GM12878 (cell line): Measurements from ENCODE around the gene GSE1. TPM values are rescaled to one million over a fixed set of nuclear protein-coding genes. Genes with fewer than 3 reads are reported as not detected.

ENCODE experiments used
- ASH2L ChIP-seq: fragments of 300-600, 200-600 bp; sonication (generic); IDR thresholded peaks from 2 replicates; pipeline ENCODE4 v1.6.1; 2017; ENCODE audit warnings: low read depth, mild to moderate bottlenecking, borderline replicate concordance
- ATF2 ChIP-seq: IDR thresholded peaks from 2 replicates; pipeline ENCODE4 v1.6.1; 2012; ENCODE audit warnings: low read length, inconsistent platforms
- CREM ChIP-seq: IDR thresholded peaks from 2 replicates; pipeline ENCODE4 v1.6.1; 2014; ENCODE audit warnings: antibody characterized with exemption, low read depth
- DPF2 ChIP-seq: fragments of 450-650 bp; IDR thresholded peaks from 2 replicates; pipeline ENCODE4 v1.6.1; 2017; ENCODE audit warnings: mild to moderate bottlenecking
- ETV6 ChIP-seq, 2 experiments: fragments of 450-650 bp in 1 of 2; IDR thresholded peaks in 1 of 2; conservative IDR thresholded peaks in 1 of 2; 2 replicates each; pipeline ENCODE4 v1.6.1; 2014; ENCODE audit warnings: antibody characterized with exemption in 1 of 2, borderline replicate concordance in 1 of 2, low read depth in 1 of 2, mild to moderate bottlenecking in 1 of 2, moderate library complexity in 1 of 2
- FOXK2 ChIP-seq: fragments of 450-650 bp; IDR thresholded peaks from 2 replicates; pipeline ENCODE4 v1.6.1; 2017; ENCODE audit warnings: mild to moderate bottlenecking, moderate library complexity
- GABPA ChIP-seq: IDR thresholded peaks from 2 replicates; pipeline ENCODE4 v1.6.1; 2014; ENCODE audit warnings: antibody characterized with exemption, low read depth, mild to moderate bottlenecking, inconsistent platforms
- HDGF ChIP-seq: fragments of 450-650 bp; IDR thresholded peaks from 2 replicates; pipeline ENCODE4 v1.6.1; 2016; ENCODE audit warnings: antibody characterized with exemption
- JUND ChIP-seq: IDR thresholded peaks from 2 replicates; pipeline ENCODE4 v1.6.1; 2012; ENCODE audit warnings: low read depth, mild to moderate bottlenecking, low read length, improper control_type of control experiment, moderate library complexity
- KAT2A ChIP-seq: conservative IDR thresholded peaks from 2 replicates; pipeline ENCODE4 v1.6.1; 2011; ENCODE audit warnings: low read depth, low read length; ENCODE audit not compliant: control insufficient read depth
- NBN ChIP-seq: fragments of 450-650 bp; IDR thresholded peaks from 2 replicates; pipeline ENCODE4 v1.6.1; 2016
- NR2C1 ChIP-seq: fragments of 450-650 bp; IDR thresholded peaks from 2 replicates; pipeline ENCODE4 v1.6.1; 2017; ENCODE audit warnings: antibody characterized with exemption, mild to moderate bottlenecking, moderate library complexity
- NR2C2 ChIP-seq: IDR thresholded peaks from 2 replicates; pipeline ENCODE4 v1.6.1; 2011; ENCODE audit warnings: borderline replicate concordance, low read depth; ENCODE audit not compliant: control insufficient read depth, insufficient read length
- RB1 ChIP-seq: fragments of 450-650 bp; formaldehyde crosslinking; IDR thresholded peaks from 2 replicates; pipeline ENCODE4 v1.6.1; 2017; ENCODE audit warnings: mild to moderate bottlenecking, borderline replicate concordance
- RCOR1 ChIP-seq: conservative IDR thresholded peaks from 2 replicates; pipeline ENCODE4 v1.6.1; 2012; ENCODE audit warnings: low read depth, low read length, improper control_type of control experiment
- RELA ChIP-seq: fragments of 450-650 bp; IDR thresholded peaks from 2 replicates; pipeline ENCODE4 v1.8.0; 2014; ENCODE audit warnings: borderline replicate concordance; ENCODE audit not compliant: partially characterized antibody
- RFX5 ChIP-seq: IDR thresholded peaks from 2 replicates; pipeline ENCODE4 v1.6.1; 2011; ENCODE audit warnings: low read depth, low read length, improper control_type of control experiment
- SREBF2 ChIP-seq: IDR thresholded peaks from 2 replicates; pipeline ENCODE4 v1.6.1; 2012; ENCODE audit warnings: mild to moderate bottlenecking, low read length
- SUPT20H ChIP-seq: IDR thresholded peaks from 2 replicates; pipeline ENCODE4 v1.6.1; 2011; ENCODE audit warnings: low read depth, mild to moderate bottlenecking, low read length, moderate library complexity, borderline replicate concordance; ENCODE audit not compliant: control insufficient read depth
- YBX1 ChIP-seq: fragments of 450-650 bp; IDR thresholded peaks from 2 replicates; pipeline ENCODE4 v1.6.1; 2016; ENCODE audit warnings: antibody characterized with exemption
- ZNF217 ChIP-seq: fragments of 450-650 bp; IDR thresholded peaks from 2 replicates; pipeline ENCODE4 v1.6.1; 2017; ENCODE audit warnings: antibody characterized with exemption, mild to moderate bottlenecking
- ZNF274 ChIP-seq: IDR thresholded peaks from one replicate; pipeline ENCODE4 v1.8.0; 2011; ENCODE audit not compliant: insufficient read length, insufficient read depth
- ZNF384 ChIP-seq: IDR thresholded peaks from 2 replicates; pipeline ENCODE4 v1.6.1; 2012; ENCODE audit warnings: low read depth, mild to moderate bottlenecking, low read length, improper control_type of control experiment, borderline replicate concordance
- ZNF622 ChIP-seq: fragments of 450-650 bp; IDR thresholded peaks from 2 replicates; pipeline ENCODE4 v1.6.1; 2017; ENCODE audit warnings: mild to moderate bottlenecking, inconsistent platforms
- ZSCAN29 ChIP-seq: fragments of 450-650 bp; IDR thresholded peaks from 2 replicates; pipeline ENCODE4 v1.6.1; 2017; ENCODE audit warnings: mild to moderate bottlenecking, moderate library complexity
- polyA plus RNA-seq, 11 experiments: library from polyadenylated mRNA; depleted of rRNA in 4 of 11; unstranded in 6 of 11; stranded (reverse) in 5 of 11; fragments of >200 nt; fragmentation: Nextera tagmentation in 4 of 11; fragmentation: Illumina TruSeq in 1 of 11; extraction: Ambion mirVana in 4 of 11; extraction: Trizol in 1 of 11; gene quantifications; 1 replicate in 1 of 11; 2 replicates in 10 of 11; pipeline versions ENCODE4 v1.2.1 to v1.2.3, GENCODE V29; 2011 to 2016; ENCODE audit warnings: inconsistent platforms in 2 of 11, missing spikeins in 2 of 11, low read depth in 1 of 11
- total RNA-seq, 4 experiments: library from RNA; depleted of rRNA in 3 of 4; stranded (reverse); fragments of >200 nt in 3 of 4; fragmentation: Illumina TruSeq in 1 of 4; extraction: Trizol in 1 of 4; gene quantifications; 2 replicates each; pipeline versions ENCODE4 v1.2.1 to v1.2.3, GENCODE V29; 2013 to 2021
- TF ChIP-seq, protein P1 (sequence below): fragments of 450-650 bp; IDR thresholded peaks from 2 replicates; pipeline ENCODE4 v1.6.1; 2017; ENCODE audit warnings: mild to moderate bottlenecking, moderate library complexity
- TF ChIP-seq, protein P2 (sequence below): IDR thresholded peaks from 2 replicates; pipeline ENCODE4 v1.6.1; 2012; ENCODE audit warnings: low read depth, low read length, improper control_type of control experiment

GSE1 gene
- total and polyA plus RNA-seq, 10 of the 15 experiments (the other 5 are each of a cell fraction or from before 2014, with no cell fraction given), result 4.6 to 58.7 (median 18.2) TPM

GRCh38 chr16:85569615-85570212 lies 43.4 kb upstream of the GSE1 start (continued):
- TF ChIP-seq ATF2 (peak; percentile 27; the same call in 1 of the 2 replicates), DPF2 (no peak; the same call in 1 of the 2 replicates), ZNF622 (no peak), ZNF217 (no peak), KAT2A (no peak), SREBF2 (no peak), CREM (peak; percentile 34; the same call in 1 of the 2 replicates), NR2C1 (no peak), ZSCAN29 (no peak), ZNF384 (no peak), NBN (peak; percentile 50), YBX1 (no peak), ETV6 (conservative IDR thresholded peaks at IDR 0.05 in 1 of 2, IDR thresholded peaks at IDR 0.05 in 1 of 2; ENCODE audit: borderline replicate concordance in 1 of 2, low read depth in 1 of 2) (peak in 1 of 2 experiments; percentile 23; a peak in 1 of 4 replicates), RFX5 (no peak), ZNF274 (no peak), RB1 (peak; percentile 65; the same call in 1 of the 2 replicates), HDGF (no peak; the same call in 1 of the 2 replicates), RELA (no peak), RCOR1 (no peak), SUPT20H (no peak), FOXK2 (no peak), ASH2L (no peak), GABPA (no peak), NR2C2 (no peak), JUND (no peak)
- TF ChIP-seq, protein P1, sequence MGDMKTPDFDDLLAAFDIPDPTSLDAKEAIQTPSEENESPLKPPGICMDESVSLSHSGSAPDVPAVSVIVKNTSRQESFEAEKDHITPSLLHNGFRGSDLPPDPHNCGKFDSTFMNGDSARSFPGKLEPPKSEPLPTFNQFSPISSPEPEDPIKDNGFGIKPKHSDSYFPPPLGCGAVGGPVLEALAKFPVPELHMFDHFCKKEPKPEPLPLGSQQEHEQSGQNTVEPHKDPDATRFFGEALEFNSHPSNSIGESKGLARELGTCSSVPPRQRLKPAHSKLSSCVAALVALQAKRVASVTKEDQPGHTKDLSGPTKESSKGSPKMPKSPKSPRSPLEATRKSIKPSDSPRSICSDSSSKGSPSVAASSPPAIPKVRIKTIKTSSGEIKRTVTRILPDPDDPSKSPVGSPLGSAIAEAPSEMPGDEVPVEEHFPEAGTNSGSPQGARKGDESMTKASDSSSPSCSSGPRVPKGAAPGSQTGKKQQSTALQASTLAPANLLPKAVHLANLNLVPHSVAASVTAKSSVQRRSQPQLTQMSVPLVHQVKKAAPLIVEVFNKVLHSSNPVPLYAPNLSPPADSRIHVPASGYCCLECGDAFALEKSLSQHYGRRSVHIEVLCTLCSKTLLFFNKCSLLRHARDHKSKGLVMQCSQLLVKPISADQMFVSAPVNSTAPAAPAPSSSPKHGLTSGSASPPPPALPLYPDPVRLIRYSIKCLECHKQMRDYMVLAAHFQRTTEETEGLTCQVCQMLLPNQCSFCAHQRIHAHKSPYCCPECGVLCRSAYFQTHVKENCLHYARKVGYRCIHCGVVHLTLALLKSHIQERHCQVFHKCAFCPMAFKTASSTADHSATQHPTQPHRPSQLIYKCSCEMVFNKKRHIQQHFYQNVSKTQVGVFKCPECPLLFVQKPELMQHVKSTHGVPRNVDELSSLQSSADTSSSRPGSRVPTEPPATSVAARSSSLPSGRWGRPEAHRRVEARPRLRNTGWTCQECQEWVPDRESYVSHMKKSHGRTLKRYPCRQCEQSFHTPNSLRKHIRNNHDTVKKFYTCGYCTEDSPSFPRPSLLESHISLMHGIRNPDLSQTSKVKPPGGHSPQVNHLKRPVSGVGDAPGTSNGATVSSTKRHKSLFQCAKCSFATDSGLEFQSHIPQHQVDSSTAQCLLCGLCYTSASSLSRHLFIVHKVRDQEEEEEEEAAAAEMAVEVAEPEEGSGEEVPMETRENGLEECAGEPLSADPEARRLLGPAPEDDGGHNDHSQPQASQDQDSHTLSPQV, result no peak
- TF ChIP-seq, protein P2, sequence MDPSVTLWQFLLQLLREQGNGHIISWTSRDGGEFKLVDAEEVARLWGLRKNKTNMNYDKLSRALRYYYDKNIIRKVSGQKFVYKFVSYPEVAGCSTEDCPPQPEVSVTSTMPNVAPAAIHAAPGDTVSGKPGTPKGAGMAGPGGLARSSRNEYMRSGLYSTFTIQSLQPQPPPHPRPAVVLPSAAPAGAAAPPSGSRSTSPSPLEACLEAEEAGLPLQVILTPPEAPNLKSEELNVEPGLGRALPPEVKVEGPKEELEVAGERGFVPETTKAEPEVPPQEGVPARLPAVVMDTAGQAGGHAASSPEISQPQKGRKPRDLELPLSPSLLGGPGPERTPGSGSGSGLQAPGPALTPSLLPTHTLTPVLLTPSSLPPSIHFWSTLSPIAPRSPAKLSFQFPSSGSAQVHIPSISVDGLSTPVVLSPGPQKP, result no peak; the same call in 1 of the 2 replicates
